Natural killer cell (primary cell): ENCODE data around the gene RELL1. TPM values are rescaled to one million over a fixed set of nuclear protein-coding genes. Genes with fewer than 3 reads are reported as not detected.

Experiments used
- ATAC-seq, 3 donors: fragments of 150-1000 bp in 2 of 3; fragments of 200-7000 bp in 1 of 3; cut with Tn5 transposase; 1 replicate in 1 of 3; 2 replicates in 2 of 3; pipeline ENCODE4 v1.10.0; 2021; ENCODE audit warnings: mild to moderate bottlenecking in 2 of 3, moderate library complexity in 2 of 3
- DNase-seq, 2 donors: peaks; one replicate each; pipeline versions ENCODE4 v3.0.0 to v3.0.0-alpha.2; 2013 to 2021; ENCODE audit warnings: mixed read lengths in 1 of 2
- H3K27ac ChIP-seq: one replicate; pipeline ENCODE4 v1.5.1; 2013; ENCODE audit warnings: mild to moderate bottlenecking, low read length
- H3K27me3 ChIP-seq: one replicate; pipeline ENCODE4 v1.6.1; 2013; ENCODE audit warnings: low read length; ENCODE audit not compliant: control insufficient read depth, insufficient read depth
- H3K36me3 ChIP-seq: one replicate; pipeline ENCODE4 v1.6.1; 2013; ENCODE audit warnings: low read length; ENCODE audit not compliant: control insufficient read depth, insufficient read depth
- H3K4me1 ChIP-seq: one replicate; pipeline ENCODE4 v1.6.1; 2013; ENCODE audit warnings: low read length; ENCODE audit not compliant: control insufficient read depth, insufficient read depth
- H3K4me3 ChIP-seq: one replicate; pipeline ENCODE4 v1.5.1; 2013; ENCODE audit warnings: low read length
- H3K9me3 ChIP-seq: one replicate; pipeline ENCODE4 v1.6.1; 2013; ENCODE audit warnings: low read length; ENCODE audit not compliant: control insufficient read depth, insufficient read depth
- H3K27ac Mint-ChIP-seq, 2 donors: one replicate each; pipeline ENCODE4 v1.8.0; 2022; ENCODE audit warnings: mild to moderate bottlenecking in 2 of 2, mixed read lengths in 2 of 2, moderate library complexity in 1 of 2
- H3K27me3 Mint-ChIP-seq, 2 donors: one replicate each; pipeline ENCODE4 v1.8.0; 2022; ENCODE audit warnings: low read depth in 2 of 2, mixed read lengths in 2 of 2
- H3K36me3 Mint-ChIP-seq: one replicate; pipeline ENCODE4 v1.8.0; 2022; ENCODE audit warnings: mixed read lengths
- H3K4me1 Mint-ChIP-seq, 2 donors: one replicate each; pipeline ENCODE4 v1.8.0; 2022; ENCODE audit warnings: mixed read lengths in 2 of 2
- H3K4me3 Mint-ChIP-seq: one replicate; pipeline ENCODE4 v1.8.0; 2022; ENCODE audit warnings: mild to moderate bottlenecking, moderate library complexity, mixed read lengths
- H3K9me3 Mint-ChIP-seq, 2 donors: one replicate each; pipeline ENCODE4 v1.8.0; 2022; ENCODE audit warnings: mixed read lengths in 2 of 2
- CTCF ChIP-seq: fragments of 200-600 bp; IDR thresholded peaks from one replicate; pipeline ENCODE4 v1.8.0; 2022; ENCODE audit warnings: antibody characterized with exemption
- WGBS: methylation state at CpG from one replicate; pipeline ENCODE4 v1.1.7; 2013; ENCODE audit warnings: missing lambda C conversion rate; ENCODE audit not compliant: insufficient coverage; 5-methylcytosine and 5-hydroxymethylcytosine counted together
- intact Hi-C: fragments of 100-400 bp; cut with micrococcal nuclease; formaldehyde crosslinking; loops from one replicate; pipeline ENCODE4 v1.14.2; 2022
- total RNA-seq, 4 donors: library from RNA; stranded (reverse); fragments of 120-200 nt in 1 of 4; gene quantifications; one replicate each; pipeline versions ENCODE4 v1.2.3 to v1.2.4, GENCODE V29; 2013 to 2022

The RELL1 gene
- total RNA-seq, 3 donors from 2014 or later (not counting 1 experiment from before 2014, with no cell fraction given): 15.2 to 21.3 (median 15.2) TPM

GRCh38 chr4:37665333-37666320 lies 20.5 kb downstream of the RELL1 start:
- H3K4me1 Mint-ChIP-seq: peaks cover 22 to 25% of the 10 kb centered on the region in 2 donors
- no peak for TF ChIP-seq CTCF
- WGBS: 82% methylated on average over 9 of the region's 10 CpGs
- no peaks in the 10 kb centered on the region for H3K36me3 ChIP-seq
- no peaks in the 10 kb centered on the region for H3K27me3 ChIP-seq
- intact Hi-C loops: no loop called here
- H3K4me3 ChIP-seq: no peak overlapping the region
- no peak for ATAC-seq
- no peak overlapping the region for H3K4me3 Mint-ChIP-seq
- H3K9me3 Mint-ChIP-seq: no peaks in the 10 kb centered on the region
- H3K36me3 Mint-ChIP-seq: no peaks in the 10 kb centered on the region
- no peaks in the 10 kb centered on the region for H3K27me3 Mint-ChIP-seq
- DNase-seq: no peak
- no peak overlapping the region for H3K27ac Mint-ChIP-seq
- no peaks in the 10 kb centered on the region for H3K9me3 ChIP-seq
- H3K4me1 ChIP-seq: peaks cover 9% of the 10 kb centered on the region
- no peak overlapping the region for H3K27ac ChIP-seq

GRCh38 chr4:37664696-37665095 lies 21.5 kb downstream of the RELL1 start:
- H3K27ac ChIP-seq: no peak overlapping the region
- no peak for TF ChIP-seq CTCF
- ATAC-seq (no peak), DNase-seq (no peak)
- Mint-ChIP-seq H3K9me3 (no peaks in the 10 kb centered on the region), H3K27me3 (no peaks in the 10 kb centered on the region), H3K4me3 (no peak overlapping the region), H3K27ac (no peak overlapping the region), H3K4me1 (peaks cover 22 to 30% of the 10 kb centered on the region in 2 donors), H3K36me3 (no peaks in the 10 kb centered on the region)
- peaks cover 9% of the 10 kb centered on the region for H3K4me1 ChIP-seq
- no peaks in the 10 kb centered on the region for H3K27me3 ChIP-seq
- 67% methylated on average over 1 of the region's 5 CpGs for WGBS
- no peak overlapping the region for H3K4me3 ChIP-seq
- no peaks in the 10 kb centered on the region for H3K36me3 ChIP-seq
- intact Hi-C loops: no loop called here
- no peaks in the 10 kb centered on the region for H3K9me3 ChIP-seq

- peaks cover 9% of the 10 kb centered on the region for H3K4me1 ChIP-seq
- WGBS: 79% methylated on average over 7 of the region's 7 CpGs
- ATAC-seq (no peak), DNase-seq (no peak)
- no peaks in the 10 kb centered on the region for H3K36me3 Mint-ChIP-seq
- no peak overlapping the region for H3K4me3 Mint-ChIP-seq
- no peak overlapping the region for H3K27ac Mint-ChIP-seq
- peaks cover 29 to 35% of the 10 kb centered on the region in 2 donors for H3K4me1 Mint-ChIP-seq
- no peak overlapping the region for H3K4me3 ChIP-seq
- no peaks in the 10 kb centered on the region for H3K9me3 Mint-ChIP-seq
- H3K36me3 ChIP-seq: no peaks in the 10 kb centered on the region
- no peak for TF ChIP-seq CTCF
- intact Hi-C loops: no loop called here
- no peaks in the 10 kb centered on the region for H3K27me3 Mint-ChIP-seq
- H3K27me3 ChIP-seq: no peaks in the 10 kb centered on the region
- H3K27ac ChIP-seq: no peak overlapping the region
- no peaks in the 10 kb centered on the region for H3K9me3 ChIP-seq
Observed at GRCh38 chr4:37663552-37663951, 22.6 kb downstream of the RELL1 start.
